Left renal pelvis (tissue), 4 donors: ENCODE results near the gene PCDH19. TPM values are rescaled to one million over a fixed set of nuclear protein-coding genes. Genes with fewer than 3 reads are reported as not detected.
"Not testable (repeated sequence)": the region's sequence is repeated elsewhere in the genome, so short reads cannot be mapped to it uniquely, and the experiment has no call there.

ENCODE experiments used
- DNase-seq, 4 donors: peaks; one replicate each; pipeline ENCODE4 v3.0.0-alpha.2; 2013; ENCODE audit warnings: low read depth in 4 of 4, low spot score in 3 of 4
- polyA plus RNA-seq, 4 donors: library from polyadenylated mRNA; unstranded; fragments of 120-200 nt; gene quantifications; one replicate each; pipeline ENCODE4 v1.2.1, GENCODE V29; 2013; ENCODE audit not compliant: insufficient read length in 4 of 4

PCDH19 gene, protein sequence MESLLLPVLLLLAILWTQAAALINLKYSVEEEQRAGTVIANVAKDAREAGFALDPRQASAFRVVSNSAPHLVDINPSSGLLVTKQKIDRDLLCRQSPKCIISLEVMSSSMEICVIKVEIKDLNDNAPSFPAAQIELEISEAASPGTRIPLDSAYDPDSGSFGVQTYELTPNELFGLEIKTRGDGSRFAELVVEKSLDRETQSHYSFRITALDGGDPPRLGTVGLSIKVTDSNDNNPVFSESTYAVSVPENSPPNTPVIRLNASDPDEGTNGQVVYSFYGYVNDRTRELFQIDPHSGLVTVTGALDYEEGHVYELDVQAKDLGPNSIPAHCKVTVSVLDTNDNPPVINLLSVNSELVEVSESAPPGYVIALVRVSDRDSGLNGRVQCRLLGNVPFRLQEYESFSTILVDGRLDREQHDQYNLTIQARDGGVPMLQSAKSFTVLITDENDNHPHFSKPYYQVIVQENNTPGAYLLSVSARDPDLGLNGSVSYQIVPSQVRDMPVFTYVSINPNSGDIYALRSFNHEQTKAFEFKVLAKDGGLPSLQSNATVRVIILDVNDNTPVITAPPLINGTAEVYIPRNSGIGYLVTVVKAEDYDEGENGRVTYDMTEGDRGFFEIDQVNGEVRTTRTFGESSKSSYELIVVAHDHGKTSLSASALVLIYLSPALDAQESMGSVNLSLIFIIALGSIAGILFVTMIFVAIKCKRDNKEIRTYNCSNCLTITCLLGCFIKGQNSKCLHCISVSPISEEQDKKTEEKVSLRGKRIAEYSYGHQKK (N-terminal part only)
- polyA plus RNA-seq, result 1 to 10 TPM; 2.7 to 5.2 (median 3.9) TPM

DNA sequence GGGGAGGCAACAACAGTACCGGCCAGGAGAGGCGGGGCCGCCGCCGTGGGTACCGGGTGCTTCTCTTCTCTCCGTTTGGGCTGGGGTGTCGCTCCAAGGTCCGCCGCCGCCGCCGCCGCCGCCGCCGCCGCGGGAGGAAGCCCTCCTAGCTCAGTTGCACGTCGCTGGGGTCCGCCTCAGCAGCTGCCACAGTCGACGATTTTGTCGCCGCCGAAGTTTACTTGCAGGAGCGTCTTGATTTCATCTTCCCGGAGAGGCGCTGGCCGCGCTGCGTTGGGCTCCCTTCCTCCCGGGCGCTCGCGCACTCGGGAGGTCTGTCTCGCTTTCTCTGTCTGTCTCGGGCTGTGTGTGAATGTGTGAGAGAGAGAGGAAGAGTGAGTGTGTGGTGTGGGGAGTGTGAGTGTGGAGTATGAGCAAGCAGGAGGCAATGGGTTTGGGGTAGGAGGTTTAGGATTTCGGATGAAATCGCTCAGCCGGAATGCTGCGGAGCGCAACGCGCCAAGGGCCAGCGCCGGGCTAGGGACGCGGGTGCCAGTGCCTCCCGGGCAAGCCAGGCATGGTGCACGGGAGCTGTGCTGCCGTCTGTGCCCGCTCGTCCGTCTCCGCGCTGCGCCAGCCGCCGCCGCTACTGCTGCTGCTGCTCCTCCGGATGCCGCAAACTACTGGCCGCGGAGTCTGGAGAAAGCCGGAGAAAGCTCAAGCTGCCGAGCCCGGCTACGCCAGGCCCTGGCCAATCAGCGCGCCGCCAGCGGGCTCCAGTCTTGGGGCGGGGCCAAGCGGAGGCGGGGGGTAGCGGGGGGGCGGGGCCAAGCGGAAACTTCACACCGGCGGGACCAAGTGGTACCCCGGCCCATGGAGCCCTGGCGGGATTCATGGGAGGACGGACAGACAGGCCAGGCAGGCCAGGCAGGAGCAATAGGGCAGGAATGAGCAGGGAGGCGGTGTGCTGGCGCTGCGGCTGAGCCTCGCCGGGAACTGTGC is at the start of gene PCDH19:
Gene PCDH19 (minus strand): TSS at position 664 of the 981 bp plus-strand sequence. CDS start 1,676 bp downstream, outside the sequence.
- peak in 1 of 4 donors; percentile 42 for DNase-seq

DNA sequence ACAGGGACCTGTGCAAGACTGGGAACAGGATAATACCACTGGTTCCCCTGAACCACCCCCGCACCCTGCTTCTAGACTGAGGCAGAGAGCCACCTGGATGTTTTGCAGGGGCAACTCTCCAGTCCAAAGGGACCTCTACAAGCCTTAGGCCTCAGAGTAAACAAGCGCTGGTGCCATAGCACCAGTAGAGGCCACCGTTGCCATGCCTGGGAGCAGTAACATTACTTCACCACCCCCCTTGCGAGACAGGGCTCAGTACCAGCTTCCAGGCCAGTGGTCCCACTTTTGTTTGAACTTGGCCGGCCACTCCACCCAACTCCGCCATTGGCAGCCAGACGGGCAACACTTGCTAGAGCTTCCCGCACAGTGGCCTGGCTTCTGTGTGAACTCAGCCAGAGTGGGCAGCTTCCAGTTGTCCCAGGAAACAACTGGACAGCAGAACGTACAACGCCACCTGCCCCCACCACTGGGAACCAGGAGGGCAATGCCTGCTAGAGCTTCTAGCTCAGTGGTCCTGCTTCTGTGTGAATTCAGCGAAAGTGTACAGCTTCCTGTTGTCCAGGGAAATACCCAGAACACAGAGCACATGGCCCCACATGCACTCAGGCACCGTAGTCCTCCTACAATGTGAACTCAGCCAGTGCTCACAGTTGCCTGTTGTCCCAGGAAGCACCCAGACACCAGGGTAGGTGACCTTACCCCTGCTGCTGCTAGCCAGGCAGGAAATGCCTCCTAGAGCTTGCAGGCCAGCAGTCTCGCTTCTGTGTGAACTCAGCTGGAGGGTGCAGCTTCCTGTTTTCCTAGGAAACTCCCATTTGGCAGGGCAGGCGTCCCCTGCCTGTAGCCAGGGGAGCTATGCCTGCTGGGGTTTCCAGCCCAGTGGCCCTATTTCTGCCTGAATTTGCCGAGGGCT is 39.9 kb upstream of the PCDH19 start:
- DNase-seq, result no peak

GRCh38 chrX:100447655-100448397 is 37.8 kb upstream of the PCDH19 start:
- peak in 1 of 4 donors; percentile 12 for DNase-seq

DNA sequence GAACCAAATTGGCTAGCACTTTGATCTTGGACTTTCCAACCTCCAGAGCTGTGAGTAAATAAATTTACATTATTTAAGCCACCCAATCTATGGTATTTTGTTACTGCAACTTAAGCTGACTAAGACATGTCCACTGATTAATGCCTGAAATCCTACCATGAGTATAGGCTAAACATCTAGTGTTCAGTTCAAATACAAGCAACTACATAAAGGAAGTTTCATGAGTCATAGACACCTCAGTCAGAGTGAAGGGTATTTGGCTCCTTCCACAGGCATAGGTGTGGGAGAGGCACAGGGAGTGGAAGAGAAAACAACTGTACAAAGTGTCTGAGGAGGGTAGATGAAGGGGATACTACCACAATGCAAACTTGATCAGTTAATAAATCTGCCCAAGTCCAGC is 35.5 kb upstream of the PCDH19 start:
- DNase-seq, result no peak

- not testable (repeated sequence) for DNase-seq
These were observed 31.2 kb upstream of the PCDH19 start for GRCh38 chrX:100441321-100441720.

DNA sequence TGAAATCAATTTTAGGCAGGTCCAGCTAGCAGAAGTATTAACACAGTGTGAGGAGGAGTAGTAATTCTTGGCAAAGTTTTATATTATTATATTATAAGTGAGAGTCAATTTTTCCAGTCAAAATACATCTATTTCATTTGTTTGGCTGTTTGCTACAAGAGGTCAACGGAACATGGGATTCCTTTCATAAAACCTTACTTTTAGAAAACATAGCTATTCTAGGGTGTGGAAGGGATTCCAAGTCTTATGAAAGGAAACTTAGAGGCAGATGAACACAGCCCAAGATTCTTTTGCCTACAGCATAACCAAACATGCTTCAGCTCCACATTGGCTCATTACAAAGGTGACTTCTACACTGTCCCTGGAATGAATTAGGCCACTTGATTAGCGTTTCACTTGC is 29.9 kb upstream of the PCDH19 start:
- DNase-seq, result no peak

- DNase-seq, result no peak
These were observed 25.7 kb upstream of the PCDH19 start for GRCh38 chrX:100435726-100436125.

DNA sequence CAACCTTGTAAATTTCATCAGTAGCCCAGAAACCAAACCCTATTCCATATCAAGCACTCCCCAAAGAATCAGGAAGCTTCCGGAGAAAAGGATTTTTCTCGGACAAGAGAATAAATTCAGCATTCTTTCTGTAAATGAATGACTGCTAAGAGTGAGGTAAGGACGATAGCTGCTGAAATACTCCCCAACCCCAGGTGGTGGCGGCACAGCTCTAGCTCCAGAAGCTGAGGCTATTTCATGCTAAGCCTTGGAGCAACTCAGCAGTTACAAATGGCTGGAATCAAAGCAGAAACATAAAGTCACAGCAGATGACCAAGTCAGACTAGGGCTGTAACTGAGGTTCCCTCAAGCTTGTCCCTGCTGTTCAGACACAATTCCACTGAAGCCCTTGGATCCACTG is 13.9 kb upstream of the PCDH19 start:
- no peak for DNase-seq

- no peak for DNase-seq
These were observed 8.5 kb upstream of the PCDH19 start for GRCh38 chrX:100418556-100418955.

GRCh38 chrX:100417681-100418080 is 7.6 kb upstream of the PCDH19 start:
- DNase-seq, result no peak

DNA sequence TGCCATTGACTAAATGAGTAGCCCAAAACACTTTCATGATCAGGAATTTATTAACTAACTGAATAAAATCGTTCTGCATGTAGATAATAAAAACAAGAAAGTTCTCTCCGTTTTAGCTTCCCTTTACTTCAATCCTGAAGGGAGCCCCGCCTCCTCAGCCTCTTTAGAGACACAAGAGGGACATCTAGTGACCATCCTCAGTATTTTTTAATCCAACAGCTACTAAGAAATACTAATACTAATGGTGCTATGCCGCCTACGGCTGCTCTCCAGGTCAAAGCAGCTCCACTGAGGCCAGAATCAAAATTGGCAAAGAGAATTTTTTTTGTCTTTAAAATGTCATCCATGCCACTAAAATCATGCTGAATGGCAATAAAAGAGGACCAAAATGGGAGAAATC is 3.2 kb upstream of the PCDH19 start:
- no peak for DNase-seq

DNA sequence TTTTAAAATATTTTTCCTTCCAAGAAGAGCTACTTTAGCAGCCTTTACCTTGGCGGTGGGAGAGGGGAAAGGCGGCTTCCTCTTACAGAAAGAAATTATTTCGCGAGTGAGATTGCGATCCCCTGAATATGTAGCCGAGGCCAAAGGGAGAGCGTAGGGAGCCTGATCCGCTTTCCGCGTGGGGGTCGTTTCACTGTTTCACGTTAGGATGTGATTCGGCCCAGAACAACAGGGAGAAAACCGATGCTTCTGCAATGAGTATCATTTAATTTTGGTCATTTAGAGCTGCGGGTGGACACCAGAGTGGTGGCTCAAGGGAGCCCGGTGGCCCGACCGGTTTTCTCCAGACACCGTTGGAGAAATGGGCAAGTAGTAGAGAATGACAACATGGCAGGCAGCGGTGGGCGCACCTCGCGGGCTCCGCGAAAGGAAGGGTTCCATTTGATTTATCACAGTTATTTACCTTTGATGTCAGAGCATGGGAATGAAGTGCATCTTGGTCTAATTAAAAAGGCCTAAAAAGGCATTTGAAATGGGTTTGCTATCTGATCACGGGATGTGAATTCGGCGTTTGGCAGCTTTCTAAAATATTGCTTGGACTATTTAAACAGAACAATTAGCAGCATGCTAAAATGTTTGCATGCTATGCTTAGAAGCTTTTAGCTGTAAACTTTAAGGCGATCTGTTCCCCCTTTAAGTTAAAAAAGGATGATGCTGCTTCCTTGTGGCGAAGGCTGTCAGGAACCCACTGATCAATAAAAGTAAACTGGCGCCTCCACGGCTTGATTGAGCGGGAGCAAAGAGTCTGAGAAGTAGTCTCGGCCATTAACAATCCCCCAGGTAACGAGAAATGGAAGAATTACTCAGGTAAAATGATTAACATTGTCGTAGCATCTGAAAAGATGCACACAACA is 2.0 kb upstream of the PCDH19 start:
- no peak for DNase-seq

- no peak for DNase-seq
These were observed 1.1 kb upstream of the PCDH19 start for GRCh38 chrX:100410901-100411801.

- DNase-seq, result no peak
These were observed 1.1 kb downstream of the PCDH19 start for GRCh38 chrX:100408713-100409609.

- no peak for DNase-seq
These were observed 2.0 kb downstream of the PCDH19 start for GRCh38 chrX:100407784-100408712.
